ENCODE results near the gene FBXO31.

DNA sequence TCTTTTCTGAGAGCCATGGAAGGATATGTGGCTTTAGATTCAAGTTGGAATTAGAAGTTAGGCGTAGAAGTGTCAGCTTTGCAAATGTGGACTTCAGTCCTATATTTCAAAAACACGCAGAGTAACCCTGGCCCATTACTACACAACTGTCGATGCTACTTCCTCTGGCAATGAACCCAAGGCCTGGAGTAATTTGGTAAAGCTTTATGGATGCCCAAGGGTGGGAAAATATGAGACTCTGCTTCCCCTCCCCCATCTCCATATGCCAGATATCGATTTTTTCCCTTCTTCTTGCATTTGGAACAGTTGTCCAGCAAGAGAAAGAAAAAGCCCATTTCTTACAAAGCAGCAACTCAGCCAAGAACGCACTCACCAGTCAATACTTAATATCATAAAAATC lies 5.7 kb upstream of the FBXO31 start:
- no peak for TF ChIP-seq POLR2AphosphoS5 (IDR thresholded peaks at IDR 0.05; ENCODE audit: low read depth, low read length)
- no peak for TF ChIP-seq POLR2A (IDR thresholded peaks at IDR 0.05; ENCODE audit: low read depth, low read length)
- TF ChIP-seq TAF1 (IDR thresholded peaks at IDR 0.05; ENCODE audit: borderline replicate concordance, low read depth, low read length): no peak

All from GM12892 (cell line).